Measurements from ENCODE around the gene CLCNKA.
"Not testable (repeated sequence)": the region's sequence is repeated elsewhere in the genome, so short reads cannot be mapped to it uniquely, and the experiment has no call there.

Gene CLCNKA

DNA sequence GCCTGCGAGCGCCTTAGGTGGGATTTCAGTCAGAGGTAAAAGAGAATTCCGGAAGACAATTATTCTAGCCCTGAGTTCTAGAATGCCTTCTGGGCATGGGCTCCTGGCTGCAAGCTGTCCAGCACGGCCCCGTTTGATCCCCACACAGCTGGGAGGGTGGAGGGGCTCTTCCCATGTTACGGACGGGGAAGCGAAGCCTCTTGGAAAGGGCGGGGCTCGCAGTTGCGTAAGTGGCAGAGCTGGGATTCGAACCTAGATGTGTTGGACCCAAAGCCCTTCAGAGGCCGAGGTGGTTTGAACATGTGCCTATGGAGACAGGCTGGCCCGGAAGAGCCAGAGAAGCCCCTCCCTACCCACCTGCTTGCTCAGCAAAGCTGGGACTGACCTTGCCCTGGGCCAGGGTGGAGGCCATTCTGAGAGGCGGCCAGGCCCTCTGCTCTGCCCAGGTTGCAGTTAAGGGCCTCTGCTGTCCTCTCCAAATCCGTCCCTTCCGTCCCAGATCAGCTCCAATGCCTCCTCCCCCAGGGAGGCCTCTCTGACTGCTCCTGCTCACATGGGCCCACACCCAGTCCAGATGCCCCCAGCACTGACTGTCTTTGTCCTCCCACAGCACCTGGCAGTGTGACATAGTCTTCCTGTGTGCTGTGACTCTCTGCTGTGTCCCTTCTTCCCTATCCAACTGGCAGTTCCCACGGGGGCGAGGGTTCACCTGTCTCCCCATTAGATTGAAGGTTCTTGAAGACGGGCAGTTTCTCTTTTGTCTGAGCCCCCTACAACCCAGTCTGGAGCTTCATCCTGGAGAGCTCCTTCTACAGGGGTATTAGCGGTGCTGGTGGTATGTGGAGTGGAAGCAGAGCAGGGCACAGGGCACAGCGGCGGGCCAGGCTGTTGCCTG lies 2.8 kb upstream of the CLCNKA start:
- no peak for DNase-seq

- DNase-seq = peak; percentile 54
Measured at GRCh38 chr1:16019644-16020277, 2.1 kb upstream of the CLCNKA start.

DNA sequence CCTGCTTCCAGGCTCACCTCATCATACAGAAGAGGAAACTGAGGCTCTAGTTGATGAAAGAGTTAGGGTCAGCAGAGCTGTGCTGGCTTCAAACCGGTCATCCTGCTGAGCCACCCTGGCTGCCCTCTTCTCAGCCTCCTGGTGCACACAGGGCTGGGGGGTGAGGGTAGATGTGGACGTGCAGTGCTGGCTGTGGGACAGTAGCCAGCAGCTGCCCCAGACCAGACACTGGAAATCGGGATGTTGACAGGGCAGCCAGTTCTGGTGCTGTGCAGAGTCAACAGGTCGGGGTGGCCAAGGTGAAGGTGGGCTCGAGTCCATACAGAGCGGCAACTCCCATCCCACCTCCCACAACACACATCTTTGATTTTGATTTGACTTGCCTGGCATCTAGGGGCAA lies 1.5 kb upstream of the CLCNKA start:
- no peak for DNase-seq

GRCh38 chr1:16020878-16021277 lies 958 bp upstream of the CLCNKA start:
- DNase-seq = not testable (repeated sequence)

DNA sequence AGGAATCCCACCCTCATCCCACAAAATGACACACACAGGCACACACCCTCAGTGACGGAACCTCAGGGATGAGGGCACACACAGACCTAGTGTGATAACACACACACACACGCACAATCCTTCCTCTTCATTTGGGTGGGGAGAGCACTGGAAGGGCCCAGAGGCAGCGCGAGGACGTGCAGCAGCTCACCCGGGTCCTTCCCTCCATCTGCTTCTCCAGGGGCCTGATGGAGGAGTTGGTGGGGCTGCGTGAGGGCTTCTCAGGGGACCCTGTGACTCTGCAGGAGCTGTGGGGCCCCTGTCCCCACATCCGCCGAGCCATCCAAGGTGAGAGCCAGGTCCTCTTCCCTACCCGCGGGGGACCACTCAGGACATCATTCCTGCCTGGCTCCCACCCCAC lies 557 bp downstream of the CLCNKA start:
- no peak for DNase-seq

- DNase-seq = no peak
Measured at GRCh38 chr1:16023050-16023653, 1.3 kb downstream of the CLCNKA start.

GRCh38 chr1:16026302-16026701 lies 4.5 kb downstream of the CLCNKA start:
- DNase-seq = not testable (repeated sequence)

DNA sequence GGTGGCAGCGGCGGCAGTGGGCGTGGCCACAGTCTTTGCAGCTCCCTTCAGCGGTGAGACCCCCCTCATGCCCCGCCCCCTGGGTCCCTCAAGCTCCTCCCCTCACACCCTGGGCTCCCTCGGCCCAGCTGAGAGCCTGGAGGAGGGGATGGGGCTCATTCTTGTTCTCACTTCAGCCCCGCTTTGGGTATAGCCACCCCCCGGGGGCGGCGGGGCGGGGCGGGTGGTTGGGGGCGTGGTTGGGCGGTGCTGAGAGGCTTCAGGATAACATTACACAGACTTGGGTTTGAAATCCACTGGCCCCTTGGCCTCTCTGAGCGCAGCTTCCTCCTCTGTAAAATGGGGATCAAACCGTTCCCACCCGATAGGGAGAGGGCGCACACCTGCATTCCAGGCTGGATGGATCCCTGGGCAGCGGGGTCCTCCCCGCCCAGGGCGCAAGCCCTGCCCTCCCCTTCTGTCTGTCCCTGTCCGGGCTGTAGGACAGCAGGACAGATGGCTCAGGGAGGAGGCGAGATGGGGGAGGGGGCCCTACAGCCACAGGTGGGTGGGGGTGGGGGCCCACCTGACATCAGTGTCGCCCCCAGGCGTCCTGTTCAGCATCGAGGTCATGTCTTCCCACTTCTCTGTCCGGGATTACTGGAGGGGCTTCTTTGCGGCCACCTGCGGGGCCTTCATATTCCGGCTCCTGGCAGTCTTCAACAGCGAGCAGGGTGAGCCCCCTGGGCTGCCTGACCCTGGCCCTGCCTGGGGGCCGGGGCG lies 5.1 kb downstream of the CLCNKA start:
- no peak for DNase-seq

DNA sequence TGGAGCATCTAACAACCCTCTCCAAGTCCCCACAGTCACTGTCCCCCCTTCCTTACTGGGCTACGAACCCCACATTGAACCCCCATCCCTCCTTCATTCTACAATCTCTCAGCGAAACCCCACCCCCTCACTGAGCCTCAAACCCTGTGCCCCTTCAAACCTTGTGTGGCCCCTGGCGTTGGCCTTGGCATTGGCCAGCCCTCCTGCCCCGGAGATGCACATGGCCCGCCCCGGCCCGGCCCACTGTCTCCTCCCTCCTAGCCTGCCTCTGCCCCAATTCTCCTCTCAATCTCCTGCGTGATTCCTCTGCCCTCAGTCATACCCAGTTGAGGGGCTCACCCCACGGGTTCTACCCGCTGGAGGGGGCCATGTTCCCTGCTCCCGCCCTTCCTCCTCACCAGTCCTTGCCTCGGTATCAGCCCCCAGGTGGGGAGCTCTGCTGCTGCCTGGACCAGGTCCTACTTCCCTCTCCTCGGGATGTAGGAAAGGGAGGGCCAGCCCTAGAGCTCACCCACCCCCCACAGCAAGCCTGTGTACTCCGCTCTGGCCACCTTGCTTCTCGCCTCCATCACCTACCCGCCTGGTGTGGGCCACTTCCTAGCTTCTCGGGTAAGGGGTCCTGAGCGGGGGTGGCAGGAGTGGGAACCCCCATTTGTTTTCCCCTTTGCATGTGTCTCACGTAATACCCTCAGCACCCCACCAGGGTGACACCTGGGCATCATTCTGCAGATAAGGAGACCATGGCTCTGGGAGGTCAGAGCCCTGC lies 6.6 kb downstream of the CLCNKA start:
- DNase-seq = no peak

GRCh38 chr1:16029003-16029268 lies 7.1 kb downstream of the CLCNKA start:
- DNase-seq = not testable (repeated sequence)

DNA sequence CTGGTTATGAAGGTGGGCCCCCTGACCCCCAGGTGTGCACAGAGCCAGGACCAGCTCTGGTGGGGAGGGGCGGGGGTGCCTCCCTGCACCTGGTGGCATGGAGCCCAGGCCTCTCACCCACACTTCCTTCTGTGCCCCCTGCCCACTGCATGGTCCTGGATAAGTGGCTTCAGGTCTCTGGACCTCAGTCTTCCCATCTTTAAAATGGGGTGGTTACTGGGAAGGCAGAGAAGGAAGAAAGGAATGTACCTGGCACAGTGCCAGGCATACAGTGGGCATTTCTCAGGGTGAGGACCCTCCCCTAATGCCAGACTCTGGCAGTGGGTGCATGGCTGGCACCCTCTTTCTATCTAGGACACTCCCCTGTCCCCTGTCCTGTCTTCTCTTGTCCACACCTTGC lies 7.5 kb downstream of the CLCNKA start:
- no peak for DNase-seq

- DNase-seq = no peak
Measured at GRCh38 chr1:16031551-16031950, 9.7 kb downstream of the CLCNKA start.

DNA sequence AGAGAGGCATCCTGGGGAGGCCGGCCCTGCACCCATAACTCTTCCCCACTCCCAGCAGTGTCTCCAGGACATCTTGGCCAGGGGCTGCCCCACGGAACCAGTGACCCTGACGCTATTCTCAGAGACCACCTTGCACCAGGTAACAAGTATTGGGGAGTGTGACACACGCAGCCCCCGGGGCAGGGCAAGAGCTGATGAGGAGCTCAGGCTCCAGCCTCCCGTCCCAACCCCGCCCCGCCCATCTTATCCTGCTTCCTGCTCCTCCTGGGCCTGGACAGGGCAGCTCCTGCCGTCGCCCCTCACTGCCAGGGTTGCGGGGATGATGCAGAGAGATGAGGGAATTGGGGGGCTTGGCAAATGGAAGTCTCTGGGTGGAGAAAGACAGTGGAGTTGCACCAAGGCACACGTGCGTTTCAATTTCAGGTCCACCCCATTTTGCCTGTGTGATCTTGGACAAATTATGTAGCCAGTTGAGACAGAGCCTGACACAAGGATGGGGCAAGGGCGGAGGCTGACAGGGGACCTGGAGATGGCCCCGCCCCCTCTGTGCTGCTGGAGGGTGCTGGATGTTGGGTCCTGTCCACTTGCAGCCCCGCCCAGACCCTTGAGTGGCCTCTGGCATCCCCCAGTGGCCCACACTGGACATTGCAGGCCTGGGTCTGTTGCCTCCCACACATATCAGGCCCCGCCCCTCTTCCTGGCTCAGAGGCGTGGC lies 10.7 kb downstream of the CLCNKA start:
- peak; percentile 86 for DNase-seq

DNA sequence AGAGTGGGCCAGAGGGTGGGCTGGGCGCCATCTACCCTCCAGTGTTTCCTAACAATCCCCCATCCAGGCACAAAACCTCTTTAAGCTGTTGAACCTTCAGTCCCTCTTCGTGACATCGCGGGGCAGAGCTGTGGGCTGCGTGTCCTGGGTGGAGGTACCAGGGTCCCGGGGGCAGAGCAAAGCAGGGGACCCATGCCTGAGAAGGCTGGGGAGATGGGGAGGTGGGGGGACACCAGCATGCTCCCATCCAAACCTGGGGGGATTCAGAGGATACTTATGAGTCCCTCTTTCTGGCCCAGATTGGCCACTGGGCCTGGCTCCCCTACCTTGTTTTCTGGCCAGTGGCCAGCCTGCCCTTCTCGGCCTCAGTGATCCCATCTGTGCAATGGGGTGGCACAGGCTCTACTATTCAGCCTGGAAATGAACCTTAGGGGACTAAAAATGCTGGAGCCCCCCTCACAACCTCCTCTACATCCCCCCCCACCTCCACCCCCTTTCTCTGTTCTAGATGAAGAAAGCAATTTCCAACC lies 11.3 kb downstream of the CLCNKA start:
- not testable (repeated sequence) for DNase-seq

- DNase-seq = not testable (repeated sequence)
Measured at GRCh38 chr1:16036461-16036860, 14.6 kb downstream of the CLCNKA start.

- no peak for DNase-seq
Measured at GRCh38 chr1:16038620-16038912, 16.7 kb downstream of the CLCNKA start.

GRCh38 chr1:16039871-16040270 lies 18.0 kb downstream of the CLCNKA start:
- DNase-seq = not testable (repeated sequence)

DNA sequence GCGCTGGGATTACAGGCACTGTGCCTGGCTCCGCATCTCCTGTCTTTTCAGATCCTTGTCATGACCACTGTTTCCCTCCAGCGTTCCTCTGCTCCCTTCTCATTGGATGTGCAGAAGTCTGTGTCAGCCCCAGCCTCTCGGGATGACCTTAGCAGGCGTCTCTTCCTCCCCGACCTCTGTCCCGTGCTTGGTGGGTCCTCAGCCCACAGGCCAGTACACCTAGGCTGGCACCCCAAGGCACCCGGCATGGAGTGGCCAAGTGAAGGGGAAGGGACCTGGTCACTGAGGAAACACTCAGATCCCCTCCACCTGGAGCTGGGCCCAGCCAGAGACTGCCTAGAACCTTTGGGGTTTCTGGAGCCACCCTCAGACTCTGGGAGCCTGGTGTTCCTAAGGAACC lies 19.4 kb downstream of the CLCNKA start:
- no peak for DNase-seq

DNA sequence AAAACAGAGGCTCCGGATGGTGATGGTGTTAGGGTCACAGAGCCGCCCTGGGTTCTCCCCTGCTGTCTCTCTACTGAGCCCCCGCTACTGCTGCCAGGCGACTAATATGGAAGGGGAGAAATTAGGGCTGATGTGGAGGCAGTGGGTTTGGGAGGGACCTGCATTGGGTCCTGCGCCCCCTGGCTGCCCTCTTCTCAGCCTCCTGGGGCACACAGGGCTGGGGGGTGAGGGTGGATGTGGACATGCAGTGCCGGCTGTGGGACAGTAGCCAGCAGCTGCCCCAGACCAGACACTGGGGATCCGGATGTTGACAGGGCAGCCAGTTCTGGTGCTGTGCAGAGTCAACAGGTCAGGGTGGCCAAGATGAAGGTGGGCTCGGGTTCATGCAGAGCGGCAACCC lies 20.3 kb downstream of the CLCNKA start:
- DNase-seq = no peak

DNA sequence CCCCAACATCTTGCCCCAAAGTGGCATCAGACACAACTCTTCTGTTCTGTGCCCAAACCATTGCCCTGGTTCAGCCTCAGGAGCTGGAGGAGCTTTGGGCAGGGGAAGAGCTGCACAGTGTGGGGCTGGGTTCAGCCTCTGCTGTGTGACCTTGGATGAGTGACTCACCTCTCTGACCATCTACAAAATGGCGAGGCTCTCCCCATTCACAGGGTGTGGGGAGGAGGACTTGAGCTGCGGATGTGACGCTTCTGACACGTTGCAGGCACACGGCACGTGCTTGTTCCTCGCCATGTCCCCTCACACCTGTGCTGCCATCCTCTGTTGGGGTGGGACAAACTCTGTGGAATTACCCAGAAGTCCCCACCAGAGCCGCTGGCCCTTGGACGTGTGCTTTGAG lies 20.8 kb downstream of the CLCNKA start:
- DNase-seq = not testable (repeated sequence)

DNA sequence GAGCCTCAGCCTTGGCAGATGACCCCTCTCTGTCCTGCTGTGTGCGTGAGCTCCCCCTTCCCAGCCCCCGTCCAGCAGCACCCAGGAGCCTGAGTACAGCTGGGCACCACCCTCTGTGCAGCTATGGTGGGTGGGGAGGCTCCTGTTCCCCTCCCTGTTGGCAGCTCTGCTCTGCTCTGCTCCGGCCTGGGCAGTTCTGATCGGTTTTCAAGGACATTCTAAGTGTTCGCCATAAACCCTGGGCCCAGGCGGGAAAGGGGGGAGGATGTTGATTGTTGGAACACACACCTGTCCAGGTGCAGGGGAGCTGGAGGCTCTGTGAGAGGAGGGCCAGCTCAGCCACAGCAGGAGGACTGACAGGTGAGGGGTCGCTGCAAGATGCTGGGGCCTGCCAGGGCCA lies 21.7 kb downstream of the CLCNKA start, which contains the start of gene CLCNKB:
Gene CLCNKB (plus strand): TSS at position 262 of the 400 bp plus-strand sequence. CDS start 711 bp downstream, outside the sequence.
- no peak for DNase-seq

DNA sequence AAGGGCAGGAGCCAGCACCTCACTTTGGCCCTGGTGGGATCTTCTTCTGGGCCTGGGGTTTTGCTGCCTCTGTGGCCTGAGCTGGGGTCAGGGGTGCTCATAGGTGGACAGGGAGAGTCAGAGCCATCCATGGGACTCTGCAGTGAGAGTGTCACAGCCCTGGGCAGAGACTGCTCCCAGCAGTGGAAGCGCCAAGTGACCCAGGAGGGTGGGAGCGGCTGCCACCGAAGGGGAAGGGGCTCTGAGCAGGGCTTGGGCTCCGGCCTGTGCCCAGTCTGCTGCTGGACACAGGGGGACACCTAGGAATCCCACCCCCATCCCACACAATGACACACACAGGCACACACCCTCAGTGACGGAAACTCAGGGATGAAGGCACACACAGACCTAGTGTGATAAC lies 22.1 kb downstream of the CLCNKA start:
- no peak for DNase-seq
